NOMO-1 treated with DMSO at 0.1 percent for 48 hours (cell line): ENCODE data around the gene SPATA2.

Source experiments
- DNase-seq: peaks from one replicate; lab custom pipeline; 2025; ENCODE audit not compliant: unreplicated experiment; lab: John Stamatoyannopoulos, UW

The SPATA2 gene

GRCh38 chr20:49859011-49859410, 56.3 kb downstream of the SPATA2 start:
- DNase-seq: no peak

- DNase-seq: no peak
Observed at GRCh38 chr20:49858076-49858585, 57.2 kb downstream of the SPATA2 start.

- DNase-seq: no peak
Observed at GRCh38 chr20:49856904-49857303, 58.4 kb downstream of the SPATA2 start.

GRCh38 chr20:49854190-49854875, 61.0 kb downstream of the SPATA2 start:
- no peak for DNase-seq

- no peak for DNase-seq
Observed at GRCh38 chr20:49853640-49854039, 61.7 kb downstream of the SPATA2 start.
